Fibroblast of villous mesenchyme (primary cell): ENCODE data around the gene CAMKMT. TPM values are rescaled to one million over a fixed set of nuclear protein-coding genes. Genes with fewer than 3 reads are reported as not detected.

Experiments used
- DNase-seq: peaks from one replicate; pipeline ENCODE4 v3.0.0-alpha.2; 2010; ENCODE audit warnings: low read depth
- H3K4me3 ChIP-seq: 2 replicates; pipeline ENCODE4 v1.5.1; 2011; ENCODE audit warnings: low read depth, mild to moderate bottlenecking, low read length
- CTCF ChIP-seq: IDR thresholded peaks from 2 replicates; pipeline ENCODE4 v1.5.1; 2012; ENCODE audit warnings: low read depth, mild to moderate bottlenecking, low read length; ENCODE audit not compliant: insufficient read depth
- total RNA-seq: library from RNA; depleted of rRNA; stranded (reverse); fragments of >200 nt; gene quantifications from 2 replicates; pipeline ENCODE4 v1.2.3, GENCODE V29; 2012

Gene CAMKMT
- total RNA-seq, 1 donor = 9.9 TPM

GRCh38 chr2:44759823-44760222 lies 398.1 kb downstream of the CAMKMT start:
- TF ChIP-seq CTCF = no peak
- no peak overlapping the region for H3K4me3 ChIP-seq
- no peak for DNase-seq

- TF ChIP-seq CTCF = no peak
- no peak for DNase-seq
- no peak overlapping the region for H3K4me3 ChIP-seq
Observed at GRCh38 chr2:44763275-44763782, 401.6 kb downstream of the CAMKMT start.

- DNase-seq = no peak
- no peak overlapping the region for H3K4me3 ChIP-seq
Observed at GRCh38 chr2:44766220-44766619, 404.5 kb downstream of the CAMKMT start.

GRCh38 chr2:44766777-44767176 lies 405.0 kb downstream of the CAMKMT start:
- no peak for DNase-seq
- no peak overlapping the region for H3K4me3 ChIP-seq
- no peak for TF ChIP-seq CTCF

More at GRCh38 chr2:44766220-44766619, 404.5 kb downstream of the CAMKMT start:
- TF ChIP-seq CTCF = no peak

GRCh38 chr2:44767691-44768090 lies 405.9 kb downstream of the CAMKMT start:
- H3K4me3 ChIP-seq = no peak overlapping the region
- no peak for TF ChIP-seq CTCF
- DNase-seq = no peak

GRCh38 chr2:44768438-44769236 lies 406.9 kb downstream of the CAMKMT start:
- H3K4me3 ChIP-seq = no peak overlapping the region
- DNase-seq = no peak
- TF ChIP-seq CTCF = no peak
